ENCODE data around the gene KLHL29.

GRCh38 chr2:23531280-23531679, 146.3 kb downstream of the KLHL29 start:
- TF ChIP-seq CTCF (conservative IDR thresholded peaks at IDR 0.05; ENCODE audit: low read depth, low read length) (no peak), EZH2 (IDR thresholded peaks at IDR 0.05; ENCODE audit: borderline replicate concordance, low read depth, low read length, poor library complexity, severe bottlenecking) (no peak)
